SU-DHL-6 (cell line): ENCODE results near the gene PICALM.

Source experiments
- CTCF ChIP-seq: fragments of 200-600 bp; sonication (generic); IDR thresholded peaks from one replicate; pipeline ENCODE4 v1.5.1; 2017; ENCODE audit warnings: antibody characterized with exemption, mild to moderate bottlenecking, low read length, moderate library complexity; ENCODE audit not compliant: insufficient read depth, poor library complexity, severe bottlenecking
- EZH2phosphoT487 ChIP-seq: fragments of 200-600 bp; sonication (generic), shearing (Covaris generic); conservative IDR thresholded peaks from 2 replicates; pipeline ENCODE4 v1.6.1; 2018; ENCODE audit warnings: mild to moderate bottlenecking, antibody characterized with exemption, low read length, moderate library complexity, mixed read lengths

- TF ChIP-seq CTCF = no peak
- no peak for TF ChIP-seq EZH2phosphoT487
Measured at GRCh38 chr11:85953491-85954143, 115.3 kb downstream of the PICALM start.
